MM.1S (cell line): Measurements from ENCODE around the gene SLC24A3.

Experiments used
- EZH2 ChIP-seq: fragments of 300-600 bp; sonication (generic); optimal IDR thresholded peaks from 2 replicates; pipeline ENCODE3; 2017; ENCODE audit warnings: low read depth, mild to moderate bottlenecking, antibody characterized with exemption, low read length, mixed read lengths
- EZH2phosphoT487 ChIP-seq: fragments of 300-600 bp; sonication (generic); IDR thresholded peaks from 2 replicates; pipeline ENCODE4 v1.6.1; 2018; ENCODE audit warnings: antibody characterized with exemption, low read length
- TF ChIP-seq, protein P1 (sequence below): fragments of 300-600 bp; sonication (generic); IDR thresholded peaks from 2 replicates; pipeline ENCODE4 v1.5.1; 2016; ENCODE audit warnings: antibody characterized with exemption, low read length, mixed read lengths

DNA sequence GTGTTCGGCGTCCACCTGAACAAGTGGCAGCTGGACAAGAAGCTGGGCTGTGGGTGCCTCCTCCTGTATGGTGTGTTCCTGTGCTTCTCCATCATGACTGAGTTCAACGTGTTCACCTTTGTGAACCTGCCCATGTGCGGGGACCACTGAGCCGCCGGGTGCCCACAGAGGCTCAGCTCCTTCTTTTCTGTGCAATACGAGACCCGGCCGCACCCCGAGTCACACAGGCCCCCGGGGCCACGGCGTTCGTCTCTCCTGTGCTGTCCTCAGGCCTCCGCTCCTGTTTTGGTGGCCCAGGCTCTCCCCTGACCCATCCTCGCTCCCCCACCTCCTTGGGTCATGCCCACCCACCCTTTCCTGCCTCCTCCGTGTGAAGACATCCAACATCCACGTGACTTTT is 508.5 kb downstream of the SLC24A3 start:
- TF ChIP-seq, protein P1, sequence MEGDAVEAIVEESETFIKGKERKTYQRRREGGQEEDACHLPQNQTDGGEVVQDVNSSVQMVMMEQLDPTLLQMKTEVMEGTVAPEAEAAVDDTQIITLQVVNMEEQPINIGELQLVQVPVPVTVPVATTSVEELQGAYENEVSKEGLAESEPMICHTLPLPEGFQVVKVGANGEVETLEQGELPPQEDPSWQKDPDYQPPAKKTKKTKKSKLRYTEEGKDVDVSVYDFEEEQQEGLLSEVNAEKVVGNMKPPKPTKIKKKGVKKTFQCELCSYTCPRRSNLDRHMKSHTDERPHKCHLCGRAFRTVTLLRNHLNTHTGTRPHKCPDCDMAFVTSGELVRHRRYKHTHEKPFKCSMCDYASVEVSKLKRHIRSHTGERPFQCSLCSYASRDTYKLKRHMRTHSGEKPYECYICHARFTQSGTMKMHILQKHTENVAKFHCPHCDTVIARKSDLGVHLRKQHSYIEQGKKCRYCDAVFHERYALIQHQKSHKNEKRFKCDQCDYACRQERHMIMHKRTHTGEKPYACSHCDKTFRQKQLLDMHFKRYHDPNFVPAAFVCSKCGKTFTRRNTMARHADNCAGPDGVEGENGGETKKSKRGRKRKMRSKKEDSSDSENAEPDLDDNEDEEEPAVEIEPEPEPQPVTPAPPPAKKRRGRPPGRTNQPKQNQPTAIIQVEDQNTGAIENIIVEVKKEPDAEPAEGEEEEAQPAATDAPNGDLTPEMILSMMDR = no peak
- TF ChIP-seq EZH2 (no peak), EZH2phosphoT487 (no peak)
